IMR-90 (cell line): Measurements from ENCODE around the gene HOMER3.

Experiments used
- BHLHE40 ChIP-seq: fragments of 150-350 bp; IDR thresholded peaks from 2 replicates; pipeline ENCODE4 v1.6.1; 2016; ENCODE audit warnings: mild to moderate bottlenecking, low read depth, low read length
- CEBPB ChIP-seq: IDR thresholded peaks from 2 replicates; pipeline ENCODE4 v1.6.1; 2012; ENCODE audit warnings: low read depth, low read length, improper control_type of control experiment
- CTCF ChIP-seq: conservative IDR thresholded peaks from 2 replicates; pipeline ENCODE4 v1.5.1; 2012; ENCODE audit warnings: mild to moderate bottlenecking, low read depth, low read length, improper control_type of control experiment
- ELK1 ChIP-seq: fragments of 150-350 bp; IDR thresholded peaks from 2 replicates; pipeline ENCODE4 v1.6.1; 2016; ENCODE audit warnings: low read depth, mild to moderate bottlenecking, low read length, moderate library complexity, borderline replicate concordance
- FOS ChIP-seq: fragments of 150-350 bp; IDR thresholded peaks from 2 replicates; pipeline ENCODE4 v1.6.1; 2016; ENCODE audit warnings: low read depth, low read length
- MAFK ChIP-seq: IDR thresholded peaks from 2 replicates; pipeline ENCODE4 v1.6.1; 2012; ENCODE audit warnings: low read depth, low read length, improper control_type of control experiment
- NFE2L2 ChIP-seq: fragments of 150-350 bp; IDR thresholded peaks from 2 replicates; pipeline ENCODE4 v1.6.1; 2016; ENCODE audit warnings: low read depth, mild to moderate bottlenecking, low read length
- POLR2A ChIP-seq: IDR thresholded peaks from 2 replicates; pipeline ENCODE4 v1.6.1; 2012; ENCODE audit warnings: mild to moderate bottlenecking, low read depth, low read length
- RAD21 ChIP-seq: IDR thresholded peaks from 2 replicates; pipeline ENCODE4 v1.6.1; 2012; ENCODE audit warnings: low read length, improper control_type of control experiment

- TF ChIP-seq FOS: no peak
- no peak for TF ChIP-seq POLR2A
- TF ChIP-seq CTCF: no peak
- TF ChIP-seq CEBPB: no peak
- no peak for TF ChIP-seq MAFK
- TF ChIP-seq NFE2L2: no peak
- no peak for TF ChIP-seq ELK1
- no peak for TF ChIP-seq BHLHE40
- no peak for TF ChIP-seq RAD21
These were observed 12.8 kb downstream of the HOMER3 start for GRCh38 chr19:18928018-18928805.
